HG03354 (cell line): ENCODE results near the gene ACTG1.

Source experiments
- ATAC-seq: cut with Tn5 transposase; IDR thresholded peaks from one replicate; pipeline ENCODE4 v1.9.1; 2021; ENCODE audit warnings: mild to moderate bottlenecking; ENCODE audit not compliant: unreplicated experiment, poor library complexity, severe bottlenecking

Gene ACTG1

DNA sequence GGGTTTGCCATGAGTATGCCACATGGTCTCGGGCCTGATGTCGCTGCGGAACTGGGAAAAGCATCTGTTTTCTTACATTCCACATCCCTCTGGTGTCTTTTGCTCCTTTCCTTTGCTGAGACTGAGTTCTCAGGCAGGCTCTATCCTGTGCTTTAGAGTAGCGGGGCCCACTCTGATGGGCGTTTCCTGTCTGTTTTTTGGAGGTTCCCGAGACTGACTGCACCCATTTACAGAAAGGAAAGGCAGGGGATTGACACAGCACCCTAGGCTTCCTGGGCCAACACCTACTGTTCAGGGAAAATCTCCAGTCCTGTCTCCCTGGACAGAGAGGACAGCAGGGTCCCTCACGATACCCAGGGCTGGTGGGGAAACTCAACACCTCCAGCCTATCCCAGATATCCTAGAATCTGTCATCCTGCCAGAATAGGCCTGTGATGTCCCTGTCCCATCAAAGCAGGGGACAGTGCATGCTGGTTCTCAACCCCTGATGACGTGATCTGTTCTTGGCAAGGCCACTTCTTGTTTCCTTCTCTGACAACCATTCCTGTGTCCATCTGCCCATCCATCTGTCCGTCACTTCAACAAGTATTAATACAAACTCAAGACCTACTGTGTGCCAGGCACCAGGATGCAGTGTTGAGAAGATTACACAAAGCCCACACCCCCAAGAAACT is 42.2 kb downstream of the ACTG1 start:
- ATAC-seq = no peak

DNA sequence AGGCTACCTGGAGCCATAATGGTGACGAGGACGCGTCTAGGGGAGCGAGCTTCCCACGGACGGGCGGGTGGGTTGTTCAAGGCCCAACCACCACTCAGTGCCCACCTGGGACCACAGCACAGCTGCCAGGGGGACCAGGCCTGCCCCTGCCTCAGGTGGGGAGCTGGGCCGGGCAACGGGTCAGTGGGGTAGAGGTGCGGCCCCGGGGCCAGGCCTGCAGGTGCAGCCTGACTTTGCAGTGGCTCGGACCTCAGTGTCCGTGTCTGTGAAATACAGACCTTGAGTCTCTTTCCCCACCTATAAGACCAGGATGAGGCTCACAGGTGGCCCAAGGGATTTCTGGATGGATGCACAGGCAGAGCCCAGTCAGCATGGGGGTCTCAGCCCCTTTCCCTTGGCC is 43.3 kb downstream of the ACTG1 start:
- ATAC-seq = no peak

DNA sequence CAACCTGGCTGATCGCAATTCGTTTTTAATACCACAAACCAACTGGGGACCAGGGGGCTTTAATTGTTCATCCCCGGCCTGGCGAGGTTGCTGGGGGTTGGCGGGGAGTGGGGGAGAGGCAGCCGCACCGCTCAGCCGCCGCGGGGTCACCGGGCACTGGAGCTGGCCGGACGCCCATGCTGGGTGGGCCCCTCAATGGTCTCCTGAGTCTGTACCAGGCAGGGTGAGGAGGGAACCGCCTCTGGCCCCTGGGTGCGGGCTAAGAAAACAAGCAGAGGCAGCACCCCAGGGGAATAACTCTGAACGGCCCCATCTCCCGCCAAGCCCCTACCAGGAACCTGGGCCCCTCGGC is 43.9 kb downstream of the ACTG1 start:
- ATAC-seq = no peak

DNA sequence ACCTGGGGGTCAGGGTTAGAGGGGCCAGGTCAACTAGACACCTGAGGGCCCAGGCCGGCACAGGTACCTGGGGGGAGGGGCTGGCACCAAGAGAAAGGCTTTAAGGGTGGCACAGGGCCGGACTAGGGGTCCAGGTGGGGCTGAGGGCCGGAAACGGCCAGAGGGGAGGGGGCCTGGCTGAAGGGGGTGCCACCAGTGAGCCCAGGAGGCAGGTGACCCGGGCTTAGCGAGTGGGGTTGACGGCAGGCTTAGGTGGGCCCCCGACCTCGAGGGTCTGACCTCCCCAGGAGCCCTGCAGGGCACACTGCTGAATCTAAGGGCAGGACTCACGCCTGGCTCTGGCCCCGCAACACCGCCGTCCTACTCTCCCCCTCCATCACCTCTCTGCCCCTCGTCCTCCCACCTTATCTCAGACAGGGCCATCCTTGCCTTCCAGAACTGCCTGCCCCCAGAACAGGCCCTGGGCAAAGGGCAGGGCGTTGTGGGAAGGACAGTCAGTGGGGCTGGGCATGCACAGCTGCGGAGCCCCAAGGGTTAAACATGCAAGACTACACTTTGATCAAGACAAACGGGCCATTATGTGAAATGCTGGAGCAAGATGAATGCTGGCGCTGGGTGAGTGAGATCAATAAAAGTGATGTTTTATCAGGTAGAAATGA is 44.4 kb downstream of the ACTG1 start:
- no peak for ATAC-seq

DNA sequence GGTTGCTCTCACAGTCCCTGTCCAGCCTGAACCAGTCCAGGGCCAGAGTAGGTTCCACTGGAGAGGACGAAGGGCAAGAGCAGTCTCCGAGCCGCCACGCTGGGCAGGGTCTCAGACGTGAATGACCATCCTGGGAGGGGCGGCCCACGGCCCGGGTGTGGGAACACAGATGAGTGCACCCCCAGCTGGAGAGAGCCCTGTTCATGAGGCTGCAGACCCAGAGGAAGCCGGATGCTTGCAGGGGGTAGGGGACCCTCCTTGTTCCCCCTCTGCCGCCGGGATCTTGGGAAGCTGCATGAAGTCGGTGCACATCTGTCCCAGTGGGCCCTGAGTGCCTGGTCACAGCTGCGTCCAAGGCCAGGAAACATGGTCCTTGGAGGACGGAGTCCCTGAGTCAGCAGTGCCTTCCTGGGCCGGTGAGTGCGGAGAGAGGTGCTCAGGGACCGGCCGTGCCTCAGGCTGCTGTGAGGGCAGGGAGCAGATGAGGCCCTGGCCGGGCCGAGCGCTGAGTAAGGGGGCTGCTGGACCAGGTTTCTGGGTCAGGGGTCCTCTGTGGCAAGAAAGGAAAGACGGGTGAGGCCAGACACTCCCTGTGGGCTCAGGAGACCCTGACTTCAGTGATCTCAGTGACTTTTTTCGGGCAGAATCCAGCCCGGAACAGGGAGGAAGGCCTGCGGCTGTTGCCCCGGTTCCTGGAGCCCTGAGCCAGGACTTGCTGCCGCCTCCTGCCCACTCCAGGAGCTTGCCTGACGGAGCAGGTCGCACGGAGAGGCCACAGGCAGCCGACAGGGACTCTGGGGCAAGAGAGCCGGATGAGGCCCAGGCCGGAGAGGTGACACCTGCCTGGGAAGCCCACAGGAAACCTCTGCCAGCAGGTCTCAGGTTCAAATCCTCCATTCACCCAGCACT is 45.8 kb downstream of the ACTG1 start:
- ATAC-seq = no peak

DNA sequence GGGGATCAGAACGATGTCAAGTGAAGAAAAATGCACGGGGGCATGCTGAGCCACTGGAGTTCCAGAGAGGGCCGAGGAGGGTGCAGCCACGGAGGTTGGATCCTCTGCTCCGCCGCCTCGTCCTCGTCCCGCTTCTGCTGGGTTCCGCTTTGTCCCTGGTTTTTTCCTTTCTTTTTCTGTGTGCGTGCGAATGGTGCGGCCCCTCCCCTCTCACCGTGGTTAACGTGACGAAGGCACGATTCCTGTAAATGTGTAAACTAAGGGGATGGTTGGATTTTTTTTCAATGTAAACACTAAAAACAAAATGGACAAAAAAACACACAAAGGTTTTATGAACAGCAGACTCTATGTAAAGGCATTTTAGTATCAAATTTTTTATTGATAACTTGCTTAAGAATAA is 46.7 kb downstream of the ACTG1 start:
- no peak for ATAC-seq

DNA sequence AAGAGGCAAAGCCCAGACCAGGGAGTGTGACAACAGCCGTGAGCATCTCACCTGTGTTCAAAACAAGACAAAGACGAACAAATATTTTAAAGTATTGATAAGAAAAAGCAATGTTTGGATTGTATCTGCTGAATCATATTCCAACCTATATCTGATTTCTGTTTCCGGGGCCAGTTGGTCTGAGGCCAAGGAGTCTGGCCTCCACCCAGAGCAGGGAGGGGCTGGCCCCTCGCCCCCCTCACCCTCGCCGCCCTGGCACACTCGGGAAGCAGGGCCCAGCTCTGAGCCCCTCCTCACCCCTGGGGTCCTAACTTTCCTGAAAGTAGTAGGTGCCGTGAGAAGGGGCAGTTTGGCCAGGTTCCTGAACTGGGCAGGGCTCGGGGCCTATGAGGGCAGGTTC is 48.0 kb downstream of the ACTG1 start:
- ATAC-seq = no peak

DNA sequence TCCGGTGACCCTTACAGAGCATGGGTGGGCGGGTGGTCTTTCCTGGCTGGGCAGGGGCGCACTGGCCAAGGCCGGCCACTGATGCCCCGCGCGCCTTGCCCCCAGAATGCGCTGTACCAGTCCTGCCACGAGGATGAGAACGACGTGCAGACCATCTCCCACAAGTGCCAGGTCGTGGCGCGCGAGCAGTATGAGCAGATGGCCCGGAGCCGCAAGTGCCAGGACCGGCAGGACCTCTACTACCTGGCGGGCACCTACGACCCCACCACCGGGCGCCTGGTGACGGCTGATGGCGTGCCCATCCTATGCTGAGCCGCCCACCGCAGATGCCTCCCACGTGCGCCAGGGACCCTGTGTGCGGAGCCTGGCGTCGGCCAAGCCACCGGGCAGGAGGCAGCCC is 49.1 kb downstream of the ACTG1 start:
- ATAC-seq = no peak

DNA sequence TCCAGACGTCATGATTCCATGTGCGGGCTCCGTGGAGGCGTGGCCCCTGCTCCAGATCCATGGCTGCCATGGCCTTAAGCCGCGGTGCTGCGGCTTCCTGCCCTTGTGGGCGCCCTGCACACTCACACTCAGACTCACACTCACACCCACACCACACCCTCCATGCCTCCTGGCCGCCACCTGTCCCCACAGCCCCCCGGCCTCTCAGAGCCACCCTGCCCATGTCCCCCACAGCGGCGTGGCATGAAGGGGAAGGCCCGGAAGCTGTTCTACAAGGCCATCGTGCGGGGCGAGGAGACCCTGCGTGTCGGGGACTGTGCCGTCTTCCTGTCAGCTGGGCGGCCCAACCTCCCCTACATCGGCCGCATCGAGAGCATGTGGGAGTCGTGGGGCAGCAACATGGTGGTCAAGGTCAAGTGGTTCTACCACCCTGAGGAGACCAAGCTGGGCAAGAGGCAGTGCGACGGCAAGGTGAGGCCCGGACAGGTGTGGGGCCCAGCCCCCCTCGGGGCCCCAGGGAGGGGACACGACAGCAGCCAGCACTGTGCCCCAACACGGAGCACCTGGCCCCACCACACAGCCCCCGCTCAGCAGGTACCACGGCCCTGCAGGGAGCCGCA is 50.0 kb downstream of the ACTG1 start:
- ATAC-seq = no peak

DNA sequence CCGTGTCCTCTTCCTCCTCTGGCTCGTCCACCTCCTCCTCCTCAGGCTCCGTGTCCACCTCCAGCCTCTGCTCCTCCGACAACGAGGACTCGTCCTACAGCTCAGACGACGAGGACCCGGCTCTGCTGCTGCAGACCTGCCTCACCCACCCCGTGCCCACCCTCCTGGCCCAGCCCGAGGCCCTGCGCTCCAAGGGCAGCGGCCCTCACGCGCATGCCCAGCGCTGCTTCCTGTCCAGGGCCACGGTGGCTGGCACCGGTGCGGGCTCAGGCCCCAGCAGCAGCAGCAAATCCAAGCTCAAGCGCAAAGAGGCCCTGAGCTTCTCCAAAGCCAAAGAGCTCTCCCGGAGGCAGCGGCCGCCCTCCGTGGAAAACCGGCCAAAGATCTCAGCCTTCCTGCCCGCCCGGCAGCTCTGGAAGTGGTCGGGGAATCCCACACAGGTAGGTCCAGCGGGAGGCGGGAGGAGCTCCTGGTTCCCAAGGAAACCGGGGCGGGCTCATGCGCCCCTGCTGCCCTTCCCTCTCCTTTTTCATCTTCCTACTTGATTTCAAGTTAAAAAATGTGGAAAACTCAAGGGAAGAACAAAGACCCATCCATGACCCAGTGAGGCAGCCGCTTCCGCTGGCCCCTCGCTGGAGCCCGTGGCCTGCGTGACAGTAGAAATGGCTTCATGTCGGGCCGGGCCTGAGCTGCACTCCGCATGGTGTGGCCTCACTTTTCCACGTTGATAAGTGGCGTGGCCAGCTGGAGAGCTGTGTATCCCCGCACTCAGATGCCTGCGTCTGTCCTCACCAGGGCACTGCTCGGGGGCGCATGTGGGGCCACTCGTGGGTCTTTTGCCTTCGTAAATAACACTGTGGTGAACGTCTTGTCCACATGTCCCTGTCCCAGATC is 50.7 kb downstream of the ACTG1 start:
- no peak for ATAC-seq

DNA sequence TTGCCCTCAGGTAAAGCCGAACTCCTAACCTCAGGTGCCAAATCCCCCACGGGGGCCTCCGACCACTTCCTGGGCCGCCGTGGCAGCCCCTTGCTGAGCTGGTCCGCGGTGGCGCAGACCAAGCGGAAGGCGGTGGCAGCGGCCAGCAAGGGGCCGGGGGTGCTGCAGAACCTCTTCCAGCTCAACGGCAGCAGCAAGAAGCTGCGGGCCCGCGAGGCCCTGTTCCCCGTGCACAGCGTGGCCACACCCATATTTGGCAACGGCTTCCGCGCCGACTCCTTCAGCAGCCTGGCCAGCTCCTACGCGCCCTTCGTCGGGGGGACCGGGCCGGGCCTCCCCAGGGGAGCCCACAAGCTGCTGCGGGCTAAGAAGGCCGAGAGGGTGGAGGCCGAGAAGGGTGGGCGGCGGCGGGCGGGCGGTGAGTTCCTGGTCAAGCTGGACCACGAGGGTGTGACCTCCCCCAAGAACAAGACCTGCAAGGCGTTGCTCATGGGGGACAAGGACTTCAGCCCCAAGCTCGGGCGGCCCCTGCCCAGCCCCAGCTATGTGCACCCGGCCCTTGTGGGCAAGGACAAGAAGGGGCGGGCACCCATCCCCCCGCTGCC is 51.6 kb downstream of the ACTG1 start:
- no peak for ATAC-seq
